Activated naive CD4-positive, alpha-beta T cell treated with anti-CD3 and anti-CD28 coated beads, Interleukin-2, amount 50 U/mL, for 72 hours (primary cell): Measurements from ENCODE around the gene TLCD2. TPM values are rescaled to one million over a fixed set of nuclear protein-coding genes. Genes with fewer than 3 reads are reported as not detected.

Experiments
- ATAC-seq, 2 donors: fragments of 150-1000 bp; cut with Tn5 transposase; 2 replicates each; pipeline ENCODE4 v1.10.0; 2021; ENCODE audit warnings: mild to moderate bottlenecking in 2 of 2, moderate library complexity in 2 of 2
- DNase-seq, 2 donors: peaks; one replicate each; pipeline ENCODE4 v3.0.0; 2021 to 2022; ENCODE audit warnings: low spot score in 2 of 2
- H3K27ac Mint-ChIP-seq, 2 donors: one replicate each; pipeline ENCODE4 v1.8.0; 2022; ENCODE audit warnings: mild to moderate bottlenecking in 2 of 2, mixed read lengths in 2 of 2
- H3K36me3 Mint-ChIP-seq, 2 donors: one replicate each; pipeline ENCODE4 v1.8.0; 2022; ENCODE audit warnings: mixed read lengths in 2 of 2
- H3K9me3 Mint-ChIP-seq, 2 donors: one replicate each; pipeline ENCODE4 v1.8.0; 2022; ENCODE audit warnings: mixed read lengths in 2 of 2
- total RNA-seq, 2 donors: library from RNA; stranded (reverse); gene quantifications; one replicate each; pipeline ENCODE4 v1.2.3, GENCODE V29; 2022

Gene TLCD2, protein sequence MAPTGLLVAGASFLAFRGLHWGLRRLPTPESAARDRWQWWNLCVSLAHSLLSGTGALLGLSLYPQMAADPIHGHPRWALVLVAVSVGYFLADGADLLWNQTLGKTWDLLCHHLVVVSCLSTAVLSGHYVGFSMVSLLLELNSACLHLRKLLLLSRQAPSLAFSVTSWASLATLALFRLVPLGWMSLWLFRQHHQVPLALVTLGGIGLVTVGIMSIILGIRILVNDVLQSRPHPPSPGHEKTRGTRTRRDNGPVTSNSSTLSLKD
- total RNA-seq = under 1 TPM; 0.10 to 0.25 TPM

DNA sequence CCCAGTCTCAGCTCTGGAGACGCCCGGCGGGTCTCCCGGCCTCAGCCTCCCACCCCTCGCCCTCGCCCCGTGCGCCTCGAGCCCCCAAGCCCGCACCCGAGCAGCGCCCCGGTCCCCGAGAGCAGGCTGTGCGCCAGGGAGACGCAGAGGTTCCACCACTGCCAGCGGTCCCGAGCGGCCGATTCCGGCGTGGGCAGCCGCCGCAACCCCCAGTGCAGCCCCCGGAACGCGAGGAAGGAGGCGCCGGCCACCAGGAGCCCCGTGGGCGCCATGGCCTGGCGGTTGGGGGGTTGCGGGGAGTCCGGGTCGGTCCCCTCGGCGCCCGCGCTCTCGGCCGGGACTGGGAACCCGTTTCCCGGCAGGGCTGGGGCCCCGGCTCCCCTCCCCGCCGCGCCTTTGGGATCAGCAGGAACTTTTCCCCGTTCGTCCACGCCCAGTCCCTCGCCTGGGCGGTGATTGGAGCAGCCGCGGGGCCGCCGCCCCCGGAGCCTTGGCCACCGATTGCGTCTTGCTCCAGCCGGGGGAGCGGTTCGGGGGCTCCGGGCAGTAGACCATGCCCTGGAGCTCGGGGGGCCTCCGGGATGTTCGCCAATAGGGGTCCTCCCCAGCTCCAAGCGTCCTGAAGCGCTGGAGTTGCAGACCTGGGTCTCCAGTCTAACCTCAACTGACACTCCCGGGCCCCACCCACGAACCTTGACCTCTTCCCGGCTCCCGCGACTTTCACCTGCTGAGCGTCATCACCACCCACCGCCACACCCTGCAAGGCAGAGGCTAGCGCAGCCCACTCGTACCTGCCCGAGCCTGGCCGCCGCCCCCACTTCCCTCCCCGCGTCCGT, at the start of gene TLCD2:
TLCD2 (minus strand) TSS at position 407 of the 836 bp plus-strand sequence; CDS start at position 272, 135 bp downstream.
- no peak within 1 kb of the TSS for H3K27ac Mint-ChIP-seq
- H3K9me3 Mint-ChIP-seq = no peaks in the 10 kb centered on the region
- peaks cover 0 to 9% of the 10 kb centered on the region in 2 donors for H3K36me3 Mint-ChIP-seq
- DNase-seq = no peak
- peak; percentile 34 to 56 for ATAC-seq

GRCh38 chr17:1759529-1759928, 49.4 kb upstream of the TLCD2 start:
- no peak for DNase-seq
- no peak for ATAC-seq
- Mint-ChIP-seq H3K27ac (no peak overlapping the region), H3K36me3 (no peaks in the 10 kb centered on the region), H3K9me3 (no peaks in the 10 kb centered on the region)

DNA sequence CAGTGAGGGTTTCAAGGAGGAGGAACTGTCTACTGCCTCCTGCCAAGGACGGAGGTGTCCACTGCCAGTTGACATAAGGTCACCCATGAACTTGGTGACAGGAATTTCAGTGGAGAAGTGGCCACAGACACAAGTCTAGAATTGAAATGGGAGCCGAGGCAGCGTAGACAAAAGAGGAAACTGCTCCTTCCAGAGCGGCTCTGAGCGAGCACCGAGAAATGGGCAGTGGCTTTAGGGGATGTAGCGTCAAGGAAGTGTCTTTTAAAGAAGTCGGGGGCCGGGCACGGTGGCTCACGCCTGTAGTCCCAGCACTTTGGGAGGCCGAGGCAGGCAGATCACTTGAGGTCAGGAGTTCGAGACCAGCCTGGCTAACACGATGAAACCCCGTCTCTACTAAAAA, 48.6 kb upstream of the TLCD2 start:
- Mint-ChIP-seq H3K27ac (no peak overlapping the region), H3K9me3 (no peaks in the 10 kb centered on the region), H3K36me3 (no peaks in the 10 kb centered on the region)
- ATAC-seq (no peak), DNase-seq (no peak)

- ATAC-seq (no peak), DNase-seq (no peak)
- Mint-ChIP-seq H3K36me3 (no peaks in the 10 kb centered on the region), H3K9me3 (no peaks in the 10 kb centered on the region), H3K27ac (peak overlapping the region in 1 of 2 donors; percentile 72)
Observed at GRCh38 chr17:1755827-1756262, 45.7 kb upstream of the TLCD2 start.

GRCh38 chr17:1755252-1755826, 45.2 kb upstream of the TLCD2 start:
- no peak overlapping the region for H3K27ac Mint-ChIP-seq
- H3K9me3 Mint-ChIP-seq = no peaks in the 10 kb centered on the region
- DNase-seq = no peak

DNA sequence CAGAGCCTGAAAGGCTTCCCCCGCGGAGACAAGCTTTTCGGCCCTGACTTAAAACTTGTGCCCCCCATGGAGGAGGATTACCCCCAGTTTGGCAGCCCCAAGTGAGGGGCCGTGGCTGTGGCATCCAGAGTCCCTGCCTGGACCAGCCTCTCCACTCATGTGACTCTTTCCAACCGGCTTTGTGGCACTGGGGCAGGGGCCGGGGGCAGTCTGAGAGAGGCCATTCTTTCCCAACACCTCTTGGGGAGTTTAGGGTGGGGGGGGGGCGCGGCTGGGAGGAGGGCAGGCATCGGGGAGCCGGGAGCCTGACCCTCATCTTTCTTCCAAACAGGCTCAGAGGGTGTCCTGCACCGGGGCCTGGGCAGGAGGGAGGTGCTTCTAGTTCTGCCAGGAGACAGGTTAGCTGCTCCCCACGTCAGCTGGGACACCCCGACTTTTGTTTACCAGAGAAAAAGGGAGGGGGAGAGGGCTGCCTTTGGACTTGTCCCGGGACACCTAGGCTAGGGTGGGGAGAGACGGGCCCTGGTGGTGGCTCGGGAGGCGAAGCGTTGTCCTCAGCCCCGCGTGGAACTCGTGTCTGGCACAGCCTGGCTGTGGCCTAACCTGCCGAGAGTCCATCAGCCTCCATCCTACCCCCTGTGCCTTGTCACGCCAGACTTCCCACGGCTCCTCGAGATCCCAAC, 44.4 kb upstream of the TLCD2 start:
- DNase-seq (no peak), ATAC-seq (no peak)
- Mint-ChIP-seq H3K36me3 (no peaks in the 10 kb centered on the region), H3K27ac (no peak overlapping the region), H3K9me3 (no peaks in the 10 kb centered on the region)

More at GRCh38 chr17:1755252-1755826, 45.2 kb upstream of the TLCD2 start:
- ATAC-seq = no peak
- H3K36me3 Mint-ChIP-seq = no peaks in the 10 kb centered on the region

- Mint-ChIP-seq H3K36me3 (no peaks in the 10 kb centered on the region), H3K27ac (no peak overlapping the region), H3K9me3 (no peaks in the 10 kb centered on the region)
- ATAC-seq = no peak
- DNase-seq = no peak
Observed at GRCh38 chr17:1753767-1754429, 43.7 kb upstream of the TLCD2 start.

GRCh38 chr17:1752425-1753262, 42.5 kb upstream of the TLCD2 start:
- no peak for DNase-seq
- ATAC-seq = no peak
- no peaks in the 10 kb centered on the region for H3K9me3 Mint-ChIP-seq
- H3K27ac Mint-ChIP-seq = no peak overlapping the region
- H3K36me3 Mint-ChIP-seq = no peaks in the 10 kb centered on the region

DNA sequence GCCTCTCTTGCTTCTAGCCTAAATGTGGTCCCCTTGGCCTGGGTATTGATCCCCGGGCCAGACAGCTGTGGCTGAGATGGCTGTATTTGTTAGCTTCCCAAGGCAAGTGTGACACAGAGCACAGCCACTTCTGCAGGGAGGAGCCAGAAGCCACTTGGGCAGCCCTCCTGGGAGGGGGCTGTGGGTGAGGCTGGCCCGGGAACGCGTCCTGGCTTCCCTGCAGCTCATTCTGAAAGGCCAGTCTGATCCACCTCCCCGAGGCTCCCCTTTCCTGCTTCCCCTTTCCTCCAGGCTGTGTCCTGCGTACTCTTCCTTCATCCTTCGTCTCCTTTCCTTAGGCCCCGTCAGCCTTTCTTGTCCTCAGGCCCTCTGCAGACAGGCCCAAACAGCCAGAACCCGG, 40.5 kb upstream of the TLCD2 start:
- no peak for ATAC-seq
- no peak for DNase-seq
- no peak overlapping the region for H3K27ac Mint-ChIP-seq
- H3K36me3 Mint-ChIP-seq = no peaks in the 10 kb centered on the region
- no peaks in the 10 kb centered on the region for H3K9me3 Mint-ChIP-seq

GRCh38 chr17:1746975-1747543, 36.9 kb upstream of the TLCD2 start:
- no peak for ATAC-seq
- Mint-ChIP-seq H3K9me3 (no peaks in the 10 kb centered on the region), H3K27ac (no peak overlapping the region), H3K36me3 (no peaks in the 10 kb centered on the region)
- DNase-seq = no peak

DNA sequence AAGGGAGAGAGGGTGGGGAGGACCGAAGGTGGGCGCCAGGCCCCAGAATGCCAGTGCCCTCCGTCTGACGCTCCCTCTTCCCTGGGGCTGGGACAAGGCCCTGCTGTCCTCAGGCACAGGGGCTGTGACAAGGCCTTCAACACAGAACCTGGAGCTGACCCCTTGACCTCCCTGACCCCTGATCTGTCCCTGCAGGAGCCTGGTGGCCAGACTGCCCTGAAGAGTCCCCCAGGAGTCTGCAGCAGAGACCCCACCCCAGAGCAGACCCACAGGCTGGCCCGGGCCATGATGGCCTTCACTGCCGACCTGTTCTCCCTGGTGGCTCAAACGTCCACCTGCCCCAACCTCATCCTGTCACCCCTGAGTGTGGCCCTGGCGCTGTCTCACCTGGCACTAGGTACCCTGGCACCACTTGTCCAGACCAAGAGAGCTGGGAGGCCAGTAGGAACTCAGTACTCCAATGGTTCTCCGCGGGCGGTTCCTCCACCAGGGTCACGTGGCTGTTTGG, 35.4 kb upstream of the TLCD2 start:
- no peaks in the 10 kb centered on the region for H3K9me3 Mint-ChIP-seq
- H3K27ac Mint-ChIP-seq = no peak overlapping the region
- DNase-seq (no peak), ATAC-seq (no peak)
- no peaks in the 10 kb centered on the region for H3K36me3 Mint-ChIP-seq

- Mint-ChIP-seq H3K36me3 (no peaks in the 10 kb centered on the region), H3K9me3 (no peaks in the 10 kb centered on the region), H3K27ac (no peak overlapping the region)
- ATAC-seq (no peak), DNase-seq (no peak)
Observed at GRCh38 chr17:1744551-1745512, 34.7 kb upstream of the TLCD2 start.

GRCh38 chr17:1743088-1743439, 32.9 kb upstream of the TLCD2 start:
- Mint-ChIP-seq H3K27ac (no peak overlapping the region), H3K9me3 (no peaks in the 10 kb centered on the region), H3K36me3 (no peaks in the 10 kb centered on the region)
- no peak for DNase-seq
- no peak for ATAC-seq

DNA sequence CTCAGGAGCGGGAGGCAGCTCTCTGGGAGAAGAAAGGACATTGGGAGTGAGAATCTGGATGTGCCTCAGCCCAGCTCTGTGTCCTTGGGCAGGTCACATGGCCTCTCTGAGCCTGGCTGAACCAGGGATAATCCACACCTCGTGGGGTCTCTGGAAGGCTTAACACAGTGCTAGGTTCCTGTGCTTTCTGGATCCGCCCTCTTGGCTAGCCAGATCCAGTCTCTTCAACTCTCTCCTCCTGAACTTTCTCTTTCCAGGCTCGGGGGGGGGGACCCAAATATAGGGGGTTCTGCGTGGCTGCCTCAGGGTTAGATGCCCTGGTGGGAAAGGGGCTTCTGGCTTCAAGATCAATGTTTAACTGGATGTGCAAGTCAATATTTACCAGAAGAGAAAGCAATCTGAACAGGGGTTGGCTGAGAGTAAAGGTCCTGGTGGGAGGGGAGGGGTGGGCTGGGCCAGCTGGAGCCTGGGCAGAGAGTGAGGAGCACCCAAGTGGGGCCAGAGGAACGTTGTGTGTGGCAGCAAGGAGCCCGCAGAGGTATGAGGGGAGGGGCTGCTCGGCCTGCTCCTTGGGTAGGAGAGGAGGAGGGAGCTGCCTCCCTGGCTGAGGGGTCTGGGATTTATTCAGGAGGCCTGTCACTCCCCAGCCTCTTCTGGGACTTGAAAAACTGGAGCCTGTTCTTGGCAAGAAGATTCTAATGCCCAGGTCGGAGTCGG, 32.4 kb upstream of the TLCD2 start, which contains the start of gene SERPINF2:
SERPINF2 (plus strand) TSS at position 501 of the 717 bp plus-strand sequence. CDS start 2,125 bp downstream, outside the sequence.
- peak within 1 kb of the TSS in 1 of 2 donors; percentile 9 for H3K27ac Mint-ChIP-seq
- no peaks in the 10 kb centered on the region for H3K36me3 Mint-ChIP-seq
- no peaks in the 10 kb centered on the region for H3K9me3 Mint-ChIP-seq
- DNase-seq (no peak), ATAC-seq (no peak)
